WERI-Rb-1 (cell line): ENCODE results near the gene ARHGAP24.

Experiments
- DNase-seq: peaks from one replicate; pipeline ENCODE4 v3.0.0-alpha.2; 2020
- H3K27ac ChIP-seq: fragments of 250-450 bp; sonication (Bioruptor Pico); 2 replicates; pipeline ENCODE4 v1.5.1; 2020; ENCODE audit warnings: mild to moderate bottlenecking, moderate library complexity
- H3K27me3 ChIP-seq: fragments of 250-450 bp; sonication (Bioruptor Pico); 2 replicates; pipeline ENCODE4 v1.5.1; 2021; ENCODE audit warnings: mild to moderate bottlenecking, low read depth, moderate library complexity; ENCODE audit not compliant: insufficient read depth, severe bottlenecking
- H3K36me3 ChIP-seq: fragments of 250-450 bp; sonication (Bioruptor Pico); 2 replicates; pipeline ENCODE4 v1.5.1; 2020; ENCODE audit warnings: mild to moderate bottlenecking, moderate library complexity
- H3K4me3 ChIP-seq: 2 replicates; pipeline ENCODE4 v1.5.1; 2011; ENCODE audit warnings: low read depth, mild to moderate bottlenecking, control low read depth, low read length
- H3K9me3 ChIP-seq: fragments of 250-450 bp; sonication (Bioruptor Pico); 2 replicates; pipeline ENCODE4 v1.5.1; 2021; ENCODE audit warnings: mild to moderate bottlenecking, moderate library complexity; ENCODE audit not compliant: severe bottlenecking
- CTCF ChIP-seq: IDR thresholded peaks from 2 replicates; pipeline ENCODE4 v1.5.1; 2011; ENCODE audit warnings: low read depth, mild to moderate bottlenecking, control low read depth, inconsistent platforms, low read length

The ARHGAP24 gene

GRCh38 chr4:85777908-85778631, 303.1 kb downstream of the ARHGAP24 start:
- no peaks in the 10 kb centered on the region for H3K36me3 ChIP-seq
- no peak overlapping the region for H3K27ac ChIP-seq
- H3K9me3 ChIP-seq = no peaks in the 10 kb centered on the region
- no peak for DNase-seq
- H3K4me3 ChIP-seq = no peak overlapping the region
- no peak for TF ChIP-seq CTCF
- no peaks in the 10 kb centered on the region for H3K27me3 ChIP-seq

DNA sequence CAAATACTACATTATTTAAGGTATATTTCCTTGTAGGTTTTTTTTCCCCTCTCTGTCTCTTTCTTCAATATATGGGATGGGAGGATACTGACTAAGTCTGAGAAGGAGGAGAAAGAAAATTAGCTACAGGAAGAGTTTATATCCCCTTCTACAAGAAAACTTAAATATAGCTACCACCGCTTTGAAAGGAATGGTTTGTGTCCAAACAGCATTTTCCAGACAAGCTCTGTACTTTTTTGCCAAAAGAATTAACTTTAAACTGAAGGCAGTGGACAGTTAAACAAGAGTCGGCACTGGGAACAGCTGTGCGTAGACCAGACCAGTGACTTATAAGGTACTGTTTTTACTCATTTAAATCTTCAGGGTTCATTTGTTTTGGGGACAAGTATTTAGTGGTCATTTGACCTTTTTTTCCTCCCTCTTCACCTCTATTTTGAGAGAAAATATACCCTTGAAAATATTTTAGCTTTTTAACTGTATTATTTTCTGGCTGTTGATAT, 303.7 kb downstream of the ARHGAP24 start:
- Histone ChIP-seq H3K27me3 (no peaks in the 10 kb centered on the region), H3K36me3 (no peaks in the 10 kb centered on the region), H3K9me3 (no peaks in the 10 kb centered on the region), H3K4me3 (no peak overlapping the region), H3K27ac (no peak overlapping the region)
- no peak for TF ChIP-seq CTCF
- no peak for DNase-seq

GRCh38 chr4:85779165-85779564, 304.2 kb downstream of the ARHGAP24 start:
- no peaks in the 10 kb centered on the region for H3K27me3 ChIP-seq
- H3K27ac ChIP-seq = no peak overlapping the region
- no peak overlapping the region for H3K4me3 ChIP-seq
- no peak for DNase-seq
- no peak for TF ChIP-seq CTCF
- no peaks in the 10 kb centered on the region for H3K9me3 ChIP-seq
- no peaks in the 10 kb centered on the region for H3K36me3 ChIP-seq

GRCh38 chr4:85780664-85781063, 305.7 kb downstream of the ARHGAP24 start:
- Histone ChIP-seq H3K36me3 (no peaks in the 10 kb centered on the region), H3K9me3 (no peaks in the 10 kb centered on the region), H3K27me3 (no peaks in the 10 kb centered on the region), H3K4me3 (no peak overlapping the region), H3K27ac (no peak overlapping the region)
- no peak for TF ChIP-seq CTCF
- no peak for DNase-seq

GRCh38 chr4:85783483-85783882, 308.5 kb downstream of the ARHGAP24 start:
- TF ChIP-seq CTCF = no peak
- no peak overlapping the region for H3K27ac ChIP-seq
- no peaks in the 10 kb centered on the region for H3K27me3 ChIP-seq
- DNase-seq = no peak
- no peaks in the 10 kb centered on the region for H3K36me3 ChIP-seq
- no peaks in the 10 kb centered on the region for H3K9me3 ChIP-seq
- H3K4me3 ChIP-seq = no peak overlapping the region

DNA sequence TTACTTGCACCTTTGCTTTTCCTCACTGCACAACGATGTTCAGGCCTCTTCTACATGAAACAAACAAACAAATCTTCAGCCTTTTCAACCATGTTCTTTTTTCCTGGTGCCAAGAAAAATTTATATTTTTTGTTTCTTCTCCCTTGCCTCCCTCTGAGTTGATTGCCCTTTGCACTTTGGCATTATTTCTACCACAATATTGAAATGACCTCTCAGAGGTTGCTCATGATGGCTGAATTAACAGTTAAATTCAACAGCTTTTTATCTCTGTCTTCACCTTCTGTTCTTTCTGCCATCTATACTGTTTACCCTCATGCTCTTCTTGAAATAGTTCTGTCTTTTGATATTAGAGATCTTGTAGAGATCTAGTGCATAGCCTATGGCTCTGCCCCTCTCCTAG, 308.9 kb downstream of the ARHGAP24 start:
- no peak for TF ChIP-seq CTCF

More for the DNA sequence above, 308.9 kb downstream of the ARHGAP24 start:
- H3K36me3 ChIP-seq = no peaks in the 10 kb centered on the region
- H3K9me3 ChIP-seq = no peaks in the 10 kb centered on the region
- DNase-seq = no peak
- no peak overlapping the region for H3K4me3 ChIP-seq
- H3K27ac ChIP-seq = no peak overlapping the region
- no peaks in the 10 kb centered on the region for H3K27me3 ChIP-seq
